ENCODE data around the gene LRRC17. TPM values are rescaled to one million over a fixed set of nuclear protein-coding genes. Genes with fewer than 3 reads are reported as not detected.

Gene LRRC17
- total RNA-seq (2021; ENCODE audit: unreplicated experiment): 0.47 TPM
- 0.07 and 0.24 TPM in 2 replicates for polyA plus RNA-seq (2012)
- Bru-seq, nascent RNA: percentile 34 among the genes with signal in this experiment
- BruChase-seq, experiment 1, labeled RNA remaining after a 6-hour chase: percentile 31 among the genes with signal in this experiment
- BruChase-seq, experiment 2, labeled RNA remaining after a 2-hour chase: percentile 29 among the genes with signal in this experiment
- long read RNA-seq: 0 reads

GRCh38 chr7:102912742-102913141, at the start of gene LRRC17:
Gene LRRC17 (plus strand): TSS chr7:102913000. CDS start chr7:102933914, 20,914 bp downstream.
- intact Hi-C loops (cut with micrococcal nuclease): no loop called here
- ChIA-PET CTCF (interaction anchor here (0.6 kb wide), 1 partner anchor 149 kb away, joined by 3 read pairs; no protein-coding TSS in a partner anchor), RAD21 (ENCODE audit: low non-redundant PET in 1 of 2, low total read pairs in 2 of 2, uncharacterized antibody in 2 of 2, unreplicated experiment in 2 of 2) (no interaction called here), POLR2A (no interaction called here)
- H4K20me1 ChIP-seq (ENCODE audit: insufficient read depth): no peaks in the 10 kb centered on the region
- DNase-seq (ENCODE audit: low read depth, low spot score): no peak
- H2AFZ ChIP-seq (ENCODE audit: low read depth, low read length, poor library complexity, severe bottlenecking): no peak within 1 kb of the TSS
- no peak within 1 kb of the TSS for H3K4me2 ChIP-seq (ENCODE audit: low read length)
- H3K27ac ChIP-seq (ENCODE audit: low read depth, low read length): no peak within 1 kb of the TSS
- no TSS peak for BruUV-seq (replicated peaks)
- H3K9ac ChIP-seq (ENCODE audit: low read length): no peak within 1 kb of the TSS
- no peaks in the 10 kb centered on the region for H3K9me2 ChIP-seq (ENCODE audit: insufficient read depth)
- ATAC-seq: no peak
- no peaks in the 10 kb centered on the region for H3K9me3 ChIP-seq (ENCODE audit: control insufficient read depth in 1 of 2, insufficient read depth in 1 of 2, low read depth in 1 of 2, low read length in 2 of 2)
- H3K4me1 ChIP-seq (ENCODE audit: control insufficient read depth in 1 of 2, insufficient read depth in 2 of 2, low read length in 2 of 2): peaks cover 0 to 13% of the 10 kb centered on the region in 2 experiments; a peak in 2 of 4 replicates
- no peaks in the 10 kb centered on the region for H3K27me3 ChIP-seq (ENCODE audit: insufficient read depth, low read length)
- no peak within 1 kb of the TSS for H3K4me3 ChIP-seq (replicated peaks in 1 of 2; ENCODE audit: low read depth in 1 of 2, low read length in 2 of 2)
- TF ChIP-seq, protein P1, sequence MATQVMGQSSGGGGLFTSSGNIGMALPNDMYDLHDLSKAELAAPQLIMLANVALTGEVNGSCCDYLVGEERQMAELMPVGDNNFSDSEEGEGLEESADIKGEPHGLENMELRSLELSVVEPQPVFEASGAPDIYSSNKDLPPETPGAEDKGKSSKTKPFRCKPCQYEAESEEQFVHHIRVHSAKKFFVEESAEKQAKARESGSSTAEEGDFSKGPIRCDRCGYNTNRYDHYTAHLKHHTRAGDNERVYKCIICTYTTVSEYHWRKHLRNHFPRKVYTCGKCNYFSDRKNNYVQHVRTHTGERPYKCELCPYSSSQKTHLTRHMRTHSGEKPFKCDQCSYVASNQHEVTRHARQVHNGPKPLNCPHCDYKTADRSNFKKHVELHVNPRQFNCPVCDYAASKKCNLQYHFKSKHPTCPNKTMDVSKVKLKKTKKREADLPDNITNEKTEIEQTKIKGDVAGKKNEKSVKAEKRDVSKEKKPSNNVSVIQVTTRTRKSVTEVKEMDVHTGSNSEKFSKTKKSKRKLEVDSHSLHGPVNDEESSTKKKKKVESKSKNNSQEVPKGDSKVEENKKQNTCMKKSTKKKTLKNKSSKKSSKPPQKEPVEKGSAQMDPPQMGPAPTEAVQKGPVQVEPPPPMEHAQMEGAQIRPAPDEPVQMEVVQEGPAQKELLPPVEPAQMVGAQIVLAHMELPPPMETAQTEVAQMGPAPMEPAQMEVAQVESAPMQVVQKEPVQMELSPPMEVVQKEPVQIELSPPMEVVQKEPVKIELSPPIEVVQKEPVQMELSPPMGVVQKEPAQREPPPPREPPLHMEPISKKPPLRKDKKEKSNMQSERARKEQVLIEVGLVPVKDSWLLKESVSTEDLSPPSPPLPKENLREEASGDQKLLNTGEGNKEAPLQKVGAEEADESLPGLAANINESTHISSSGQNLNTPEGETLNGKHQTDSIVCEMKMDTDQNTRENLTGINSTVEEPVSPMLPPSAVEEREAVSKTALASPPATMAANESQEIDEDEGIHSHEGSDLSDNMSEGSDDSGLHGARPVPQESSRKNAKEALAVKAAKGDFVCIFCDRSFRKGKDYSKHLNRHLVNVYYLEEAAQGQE (IDR thresholded peaks at IDR 0.05; ENCODE audit: low read depth): no peak
- TF ChIP-seq CEBPB (IDR thresholded peaks at IDR 0.05; ENCODE audit: low read depth) (no peak), ATF3 (IDR thresholded peaks at IDR 0.05) (no peak), EGR1 (IDR thresholded peaks at IDR 0.05; ENCODE audit: low read depth) (no peak), SIN3A (IDR thresholded peaks at IDR 0.05; ENCODE audit: low read depth) (no peak), TCF7L2 (IDR thresholded peaks at IDR 0.05; ENCODE audit: borderline replicate concordance, extremely low read depth, insufficient read depth, insufficient read length) (no peak), ZNF274 (IDR thresholded peaks at IDR 0.05; ENCODE audit: low read depth, low read length) (no peak), SRF (IDR thresholded peaks at IDR 0.05; ENCODE audit: low read depth) (no peak), ZFX (IDR thresholded peaks at IDR 0.05) (no peak)
- H3K79me2 ChIP-seq (ENCODE audit: insufficient read depth, low read length): no peaks in the 10 kb centered on the region
- no peaks in the 10 kb centered on the region for H3K36me3 ChIP-seq (ENCODE audit: control insufficient read depth in 1 of 2, insufficient read depth in 2 of 2, low read length in 2 of 2)

Measured in HCT116 (cell line).